K562 (cell line): ENCODE data around the gene DUOXA2. TPM values are rescaled to one million over a fixed set of nuclear protein-coding genes. Genes with fewer than 3 reads are reported as not detected.

Experiments used
- ATAC-seq: fragments of 200-7000 bp; cut with Tn5 transposase; 3 replicates; pipeline ENCODE4 v1.9.1; 2020; ENCODE audit warnings: moderate library complexity
- BruUV-seq: library from RNA; stranded (reverse); fragments of 400-500 nt; replicated peaks from 2 replicates; lab custom pipeline; 2021; lab: Mats Ljungman, UMichigan
- CTCF ChIA-PET: fragments of 300-600 bp; formaldehyde crosslinking; extraction: SDS; loops from one replicate; lab custom pipeline; 2021; ENCODE audit warnings: low intra/inter-chr PET ratio; lab: Yijun Ruan, JAX
- POLR2A ChIA-PET: fragments of 300-600, 350-650 bp; sonication (Branson Sonifier 250); formaldehyde crosslinking; extraction: SDS; loops from one replicate; lab custom pipeline; 2021; ENCODE audit warnings: antibody characterized with exemption, inconsistent platforms; lab: Yijun Ruan, JAX
- DNase-seq, 4 experiments: peaks; one replicate each; pipeline versions ENCODE4 v3.0.0 to v3.0.0-alpha.2; 2011 to 2018; ENCODE audit warnings: low spot score in 3 of 4, mixed read lengths in 3 of 4; ENCODE audit errors: extremely low read depth in 1 of 4
- FAIRE-seq: peaks from 2 replicates; lab custom pipeline; 2011; peaks lifted over from hg19 to GRCh38; lab: Jason Lieb, UNC
- H2AFZ ChIP-seq: 2 replicates; pipeline ENCODE4 v1.6.0; 2011; ENCODE audit warnings: low read depth, low read length, control low read depth, inconsistent platforms
- H3K27ac ChIP-seq: fragments of 200-600 bp; 3 replicates; pipeline ENCODE4 v1.8.0; 2011; ENCODE audit warnings: low read depth, mild to moderate bottlenecking, control low read depth, inconsistent platforms, low read length, moderate library complexity, mixed read lengths; ENCODE audit errors: extremely low read depth
- H3K27me3 ChIP-seq, 2 experiments: fragments of 300-600 bp in 1 of 2; 2 replicates in 1 of 2; 3 replicates in 1 of 2; pipeline versions ENCODE4 v1.6.0 to v1.8.0; 2011; ENCODE audit warnings: inconsistent platforms in 2 of 2, low read length in 2 of 2, mild to moderate bottlenecking in 1 of 2, mixed read lengths in 1 of 2, moderate library complexity in 1 of 2; ENCODE audit not compliant: control insufficient read depth in 2 of 2, insufficient read depth in 2 of 2
- H3K36me3 ChIP-seq: fragments of 300-600 bp; 3 replicates; pipeline ENCODE4 v1.8.0; 2011; ENCODE audit warnings: mild to moderate bottlenecking, low read length, inconsistent platforms; ENCODE audit not compliant: control insufficient read depth, insufficient read depth
- H3K4me1 ChIP-seq, 2 experiments: fragments of 200-600 bp in 1 of 2; replicated peaks in 1 of 2; 2 replicates in 1 of 2; 3 replicates in 1 of 2; pipeline versions ENCODE4 v1.5.1 to v1.8.0; 2011; ENCODE audit warnings: inconsistent platforms in 2 of 2, low read length in 2 of 2, mild to moderate bottlenecking in 1 of 2, mixed read lengths in 1 of 2, moderate library complexity in 1 of 2; ENCODE audit not compliant: control insufficient read depth in 2 of 2, insufficient read depth in 2 of 2
- H3K4me2 ChIP-seq: 2 replicates; pipeline ENCODE4 v1.6.1; 2011; ENCODE audit warnings: low read length, control low read depth, inconsistent platforms, mixed read lengths; ENCODE audit not compliant: insufficient read depth
- H3K4me3 ChIP-seq: fragments of 200-600 bp; sonication (generic), shearing (Covaris generic); 2 replicates; pipeline ENCODE4 v1.5.1; 2016; ENCODE audit warnings: control low read depth, inconsistent platforms
- H3K79me2 ChIP-seq: fragments of 200-600 bp; 3 replicates; pipeline ENCODE4 v1.8.0; 2011; ENCODE audit warnings: low read length, inconsistent platforms; ENCODE audit not compliant: control insufficient read depth, insufficient read depth
- H3K9ac ChIP-seq, 2 experiments: 2 replicates each; pipeline versions ENCODE4 v1.6.0 to v1.6.1; 2011; ENCODE audit warnings: low read depth in 2 of 2, low read length in 2 of 2, control low read depth in 1 of 2, inconsistent platforms in 1 of 2, mild to moderate bottlenecking in 1 of 2, mixed read lengths in 1 of 2; ENCODE audit not compliant: insufficient read depth in 1 of 2
- H3K9me1 ChIP-seq: one replicate; pipeline ENCODE4 v1.6.0; 2011; ENCODE audit warnings: inconsistent platforms, mild to moderate bottlenecking, low read length, moderate library complexity; ENCODE audit not compliant: control insufficient read depth, insufficient read depth
- H3K9me3 ChIP-seq: replicated peaks from 2 replicates; pipeline ENCODE4 v1.5.1; 2011; ENCODE audit warnings: low read depth, low read length, inconsistent platforms; ENCODE audit not compliant: control insufficient read depth, insufficient read depth
- H4K20me1 ChIP-seq: replicated peaks from 2 replicates; pipeline ENCODE4 v1.6.1; 2011; ENCODE audit warnings: low read length, inconsistent platforms, mixed read lengths; ENCODE audit not compliant: control insufficient read depth, insufficient read depth
- TSC22D4 ChIP-seq: fragments of 450-650 bp; IDR thresholded peaks from 2 replicates; pipeline ENCODE4 v1.6.1; 2016; ENCODE audit warnings: missing genetic modification characterization, missing biosample characterization, control low read depth
- ZKSCAN3 ChIP-seq: fragments of 250-450 bp; sonication (Bioruptor Pico); IDR thresholded peaks from 2 replicates; pipeline ENCODE4 v1.4.0; 2020
- ZNF239 ChIP-seq: fragments of 250-450 bp; sonication (Bioruptor Pico); IDR thresholded peaks from 2 replicates; pipeline ENCODE4 v1.4.0; 2020; ENCODE audit warnings: mild to moderate bottlenecking
- WGBS: fragments of 100-300 bp; shearing (Covaris generic); methylation state at CpG from one replicate; pipeline ENCODE4 v1.1.6; 2016; ENCODE audit warnings: low coverage, mixed read lengths; ENCODE audit not compliant: insufficient coverage; ENCODE audit errors: missing lambda C conversion rate; 5-methylcytosine and 5-hydroxymethylcytosine counted together
- in situ Hi-C: fragments of 300-500 bp; cut with MboI; formaldehyde crosslinking; loops from 4 replicates; pipeline ENCODE4 v1.15.0; 2018; ENCODE audit warnings: inconsistent platforms, mixed read lengths
- intact Hi-C: fragments of 100-400 bp; cut with micrococcal nuclease; formaldehyde crosslinking; loops from 2 replicates; pipeline ENCODE4 v1.14.2; 2022
- polyA plus RNA-seq, 8 experiments: library from polyadenylated mRNA; depleted of rRNA in 4 of 8; stranded (reverse) in 5 of 8; unstranded in 3 of 8; fragments of >200 nt; fragmentation: Nextera tagmentation in 2 of 8; fragmentation: Illumina TruSeq in 1 of 8; extraction: Ambion mirVana in 2 of 8; extraction: Trizol in 1 of 8; gene quantifications; 2 replicates each; pipeline versions ENCODE4 v1.2.1 to v1.2.3, GENCODE V29; 2011 to 2014; ENCODE audit warnings: inconsistent platforms in 1 of 8, missing spikeins in 1 of 8
- total RNA-seq, 7 experiments: library from RNA; depleted of rRNA in 6 of 7; stranded (reverse); fragments of >200 nt in 6 of 7; fragmentation: Illumina TruSeq in 2 of 7; extraction: Trizol in 2 of 7; gene quantifications; 2 replicates each; pipeline versions ENCODE4 v1.2.1 to v1.2.3, GENCODE V29; 2011 to 2021; ENCODE audit warnings: low replicate concordance in 1 of 7
- TF ChIP-seq, protein P1 (sequence below): sonication (generic); formaldehyde crosslinking; IDR thresholded peaks from 2 replicates; pipeline ENCODE4 v1.8.0; 2022; ENCODE audit warnings: mild to moderate bottlenecking, missing genetic modification reagents
- TF ChIP-seq, protein P2 (sequence below): sonication (generic); formaldehyde crosslinking; IDR thresholded peaks from 2 replicates; pipeline ENCODE4 v1.8.0; 2023; ENCODE audit warnings: missing genetic modification reagents, mild to moderate bottlenecking, borderline replicate concordance
- TF ChIP-seq, protein P3 (sequence below): sonication (generic); formaldehyde crosslinking; IDR thresholded peaks from 2 replicates; pipeline ENCODE4 v1.8.1; 2023; ENCODE audit warnings: mild to moderate bottlenecking, missing genetic modification reagents
- TF ChIP-seq, protein P4 (sequence below): fragments of 150-350 bp; conservative IDR thresholded peaks from 2 replicates; pipeline ENCODE4 v1.6.1; 2014; ENCODE audit warnings: low read length

DUOXA2 gene
- total and polyA plus RNA-seq, 9 of the 15 experiments (the other 6 are each of a cell fraction or from before 2014, with no cell fraction given) = not detected

DNA sequence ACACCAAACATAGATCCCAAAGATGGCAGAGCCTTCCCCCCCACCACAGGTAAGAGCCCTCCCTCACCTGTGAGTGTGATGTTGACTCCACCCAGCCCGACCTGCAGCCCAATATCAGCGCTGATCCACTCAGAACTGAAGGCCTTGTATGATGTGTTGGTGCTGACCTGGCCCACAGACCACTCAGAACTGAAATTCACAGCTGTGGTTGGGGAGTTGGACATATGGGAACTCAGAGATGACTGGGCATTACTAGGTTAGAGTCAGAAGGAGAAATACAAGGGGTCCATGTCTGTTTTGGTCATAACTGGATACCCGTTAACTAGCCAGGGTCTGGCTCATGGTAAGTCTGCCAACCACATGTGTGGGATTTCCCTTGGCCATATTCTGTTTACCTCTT lies 6.9 kb downstream of the DUOXA2 start:
- no TSS peak for BruUV-seq

More for the DNA sequence above, 6.9 kb downstream of the DUOXA2 start:
- H3K9ac ChIP-seq = no peak overlapping the region
- no peaks in the 10 kb centered on the region for H3K9me1 ChIP-seq
- no peak overlapping the region for H2AFZ ChIP-seq
- TF ChIP-seq TSC22D4 (no peak), ZNF239 (no peak), ZKSCAN3 (CRISPR knock-in tag) (no peak)
- TF ChIP-seq, protein P1, sequence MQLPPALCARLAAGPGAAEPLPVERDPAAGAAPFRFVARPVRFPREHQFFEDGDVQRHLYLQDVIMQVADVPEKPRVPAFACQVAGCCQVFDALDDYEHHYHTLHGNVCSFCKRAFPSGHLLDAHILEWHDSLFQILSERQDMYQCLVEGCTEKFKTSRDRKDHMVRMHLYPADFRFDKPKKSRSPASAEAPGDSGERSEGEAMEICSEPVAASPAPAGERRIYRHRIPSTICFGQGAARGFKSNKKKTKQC (CRISPR knock-in tag) = no peak
- TF ChIP-seq, protein P2, sequence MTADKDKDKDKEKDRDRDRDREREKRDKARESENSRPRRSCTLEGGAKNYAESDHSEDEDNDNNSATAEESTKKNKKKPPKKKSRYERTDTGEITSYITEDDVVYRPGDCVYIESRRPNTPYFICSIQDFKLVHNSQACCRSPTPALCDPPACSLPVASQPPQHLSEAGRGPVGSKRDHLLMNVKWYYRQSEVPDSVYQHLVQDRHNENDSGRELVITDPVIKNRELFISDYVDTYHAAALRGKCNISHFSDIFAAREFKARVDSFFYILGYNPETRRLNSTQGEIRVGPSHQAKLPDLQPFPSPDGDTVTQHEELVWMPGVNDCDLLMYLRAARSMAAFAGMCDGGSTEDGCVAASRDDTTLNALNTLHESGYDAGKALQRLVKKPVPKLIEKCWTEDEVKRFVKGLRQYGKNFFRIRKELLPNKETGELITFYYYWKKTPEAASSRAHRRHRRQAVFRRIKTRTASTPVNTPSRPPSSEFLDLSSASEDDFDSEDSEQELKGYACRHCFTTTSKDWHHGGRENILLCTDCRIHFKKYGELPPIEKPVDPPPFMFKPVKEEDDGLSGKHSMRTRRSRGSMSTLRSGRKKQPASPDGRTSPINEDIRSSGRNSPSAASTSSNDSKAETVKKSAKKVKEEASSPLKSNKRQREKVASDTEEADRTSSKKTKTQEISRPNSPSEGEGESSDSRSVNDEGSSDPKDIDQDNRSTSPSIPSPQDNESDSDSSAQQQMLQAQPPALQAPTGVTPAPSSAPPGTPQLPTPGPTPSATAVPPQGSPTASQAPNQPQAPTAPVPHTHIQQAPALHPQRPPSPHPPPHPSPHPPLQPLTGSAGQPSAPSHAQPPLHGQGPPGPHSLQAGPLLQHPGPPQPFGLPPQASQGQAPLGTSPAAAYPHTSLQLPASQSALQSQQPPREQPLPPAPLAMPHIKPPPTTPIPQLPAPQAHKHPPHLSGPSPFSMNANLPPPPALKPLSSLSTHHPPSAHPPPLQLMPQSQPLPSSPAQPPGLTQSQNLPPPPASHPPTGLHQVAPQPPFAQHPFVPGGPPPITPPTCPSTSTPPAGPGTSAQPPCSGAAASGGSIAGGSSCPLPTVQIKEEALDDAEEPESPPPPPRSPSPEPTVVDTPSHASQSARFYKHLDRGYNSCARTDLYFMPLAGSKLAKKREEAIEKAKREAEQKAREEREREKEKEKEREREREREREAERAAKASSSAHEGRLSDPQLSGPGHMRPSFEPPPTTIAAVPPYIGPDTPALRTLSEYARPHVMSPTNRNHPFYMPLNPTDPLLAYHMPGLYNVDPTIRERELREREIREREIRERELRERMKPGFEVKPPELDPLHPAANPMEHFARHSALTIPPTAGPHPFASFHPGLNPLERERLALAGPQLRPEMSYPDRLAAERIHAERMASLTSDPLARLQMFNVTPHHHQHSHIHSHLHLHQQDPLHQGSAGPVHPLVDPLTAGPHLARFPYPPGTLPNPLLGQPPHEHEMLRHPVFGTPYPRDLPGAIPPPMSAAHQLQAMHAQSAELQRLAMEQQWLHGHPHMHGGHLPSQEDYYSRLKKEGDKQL (CRISPR knock-in tag) = no peak
- TF ChIP-seq, protein P3, sequence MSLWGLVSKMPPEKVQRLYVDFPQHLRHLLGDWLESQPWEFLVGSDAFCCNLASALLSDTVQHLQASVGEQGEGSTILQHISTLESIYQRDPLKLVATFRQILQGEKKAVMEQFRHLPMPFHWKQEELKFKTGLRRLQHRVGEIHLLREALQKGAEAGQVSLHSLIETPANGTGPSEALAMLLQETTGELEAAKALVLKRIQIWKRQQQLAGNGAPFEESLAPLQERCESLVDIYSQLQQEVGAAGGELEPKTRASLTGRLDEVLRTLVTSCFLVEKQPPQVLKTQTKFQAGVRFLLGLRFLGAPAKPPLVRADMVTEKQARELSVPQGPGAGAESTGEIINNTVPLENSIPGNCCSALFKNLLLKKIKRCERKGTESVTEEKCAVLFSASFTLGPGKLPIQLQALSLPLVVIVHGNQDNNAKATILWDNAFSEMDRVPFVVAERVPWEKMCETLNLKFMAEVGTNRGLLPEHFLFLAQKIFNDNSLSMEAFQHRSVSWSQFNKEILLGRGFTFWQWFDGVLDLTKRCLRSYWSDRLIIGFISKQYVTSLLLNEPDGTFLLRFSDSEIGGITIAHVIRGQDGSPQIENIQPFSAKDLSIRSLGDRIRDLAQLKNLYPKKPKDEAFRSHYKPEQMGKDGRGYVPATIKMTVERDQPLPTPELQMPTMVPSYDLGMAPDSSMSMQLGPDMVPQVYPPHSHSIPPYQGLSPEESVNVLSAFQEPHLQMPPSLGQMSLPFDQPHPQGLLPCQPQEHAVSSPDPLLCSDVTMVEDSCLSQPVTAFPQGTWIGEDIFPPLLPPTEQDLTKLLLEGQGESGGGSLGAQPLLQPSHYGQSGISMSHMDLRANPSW (CRISPR knock-in tag) = no peak
- TF ChIP-seq, protein P4, sequence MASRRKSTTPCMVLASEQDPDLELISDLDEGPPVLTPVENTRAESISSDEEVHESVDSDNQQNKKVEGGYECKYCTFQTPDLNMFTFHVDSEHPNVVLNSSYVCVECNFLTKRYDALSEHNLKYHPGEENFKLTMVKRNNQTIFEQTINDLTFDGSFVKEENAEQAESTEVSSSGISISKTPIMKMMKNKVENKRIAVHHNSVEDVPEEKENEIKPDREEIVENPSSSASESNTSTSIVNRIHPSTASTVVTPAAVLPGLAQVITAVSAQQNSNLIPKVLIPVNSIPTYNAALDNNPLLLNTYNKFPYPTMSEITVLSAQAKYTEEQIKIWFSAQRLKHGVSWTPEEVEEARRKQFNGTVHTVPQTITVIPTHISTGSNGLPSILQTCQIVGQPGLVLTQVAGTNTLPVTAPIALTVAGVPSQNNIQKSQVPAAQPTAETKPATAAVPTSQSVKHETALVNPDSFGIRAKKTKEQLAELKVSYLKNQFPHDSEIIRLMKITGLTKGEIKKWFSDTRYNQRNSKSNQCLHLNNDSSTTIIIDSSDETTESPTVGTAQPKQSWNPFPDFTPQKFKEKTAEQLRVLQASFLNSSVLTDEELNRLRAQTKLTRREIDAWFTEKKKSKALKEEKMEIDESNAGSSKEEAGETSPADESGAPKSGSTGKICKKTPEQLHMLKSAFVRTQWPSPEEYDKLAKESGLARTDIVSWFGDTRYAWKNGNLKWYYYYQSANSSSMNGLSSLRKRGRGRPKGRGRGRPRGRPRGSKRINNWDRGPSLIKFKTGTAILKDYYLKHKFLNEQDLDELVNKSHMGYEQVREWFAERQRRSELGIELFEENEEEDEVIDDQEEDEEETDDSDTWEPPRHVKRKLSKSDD = no peak
- DNase-seq (no peak), FAIRE-seq (no peak), ATAC-seq (no peak)
- H3K9me3 ChIP-seq = no peaks in the 10 kb centered on the region
- H4K20me1 ChIP-seq = no peaks in the 10 kb centered on the region
- in situ Hi-C loops = loop anchor here (25.0 kb wide), 1 partner anchor 159 kb away; the partner anchor contains the start of gene TERB2
- H3K27me3 ChIP-seq = peaks cover 7 to 35% of the 10 kb centered on the region in 2 experiments; a peak in 4 of 5 replicates
- CTCF ChIA-PET = no interaction called here
- intact Hi-C loops = no loop called here
- 13% methylated on average over 3 of the region's 3 CpGs for WGBS
- no peak overlapping the region for H3K4me3 ChIP-seq
- H3K4me2 ChIP-seq = no peak overlapping the region
- no peaks in the 10 kb centered on the region for H3K36me3 ChIP-seq
- no peak overlapping the region for H3K27ac ChIP-seq
- POLR2A ChIA-PET = interaction anchor here (0.6 to 1.0 kb wide), 2 partner anchors 10 to 50 kb away, joined by 3 to 7 read pairs; no protein-coding TSS in a partner anchor
- no peaks in the 10 kb centered on the region for H3K79me2 ChIP-seq
- H3K4me1 ChIP-seq = peaks cover 0 to 14% of the 10 kb centered on the region in 2 experiments; a peak in 3 of 5 replicates
